DND-41 (cell line): ENCODE results near the gene TMEM89.

Experiments used
- ATAC-seq: fragments of 200-7000 bp; cut with Tn5 transposase; 3 replicates; pipeline ENCODE4 v1.9.1; 2021; ENCODE audit warnings: low read depth; ENCODE audit not compliant: insufficient read depth
- DNase-seq: peaks from one replicate; pipeline ENCODE4 v3.0.0-alpha.2; 2020
- H2AFZ ChIP-seq: 2 replicates; pipeline ENCODE4 v1.6.0; 2012; ENCODE audit warnings: low read depth, low read length
- H3K27ac ChIP-seq: 2 replicates; pipeline ENCODE4 v1.5.1; 2012; ENCODE audit warnings: low read length, inconsistent platforms
- H3K27me3 ChIP-seq: fragments of 200-600 bp; sonication (generic); 2 replicates; pipeline ENCODE4 v1.6.0; 2012; ENCODE audit warnings: low read length, mild to moderate bottlenecking, inconsistent platforms; ENCODE audit not compliant: insufficient read depth, poor library complexity
- H3K36me3 ChIP-seq: 2 replicates; pipeline ENCODE4 v1.5.1; 2012; ENCODE audit warnings: low read length, inconsistent platforms; ENCODE audit not compliant: insufficient read depth
- H3K4me1 ChIP-seq: 2 replicates; pipeline ENCODE4 v1.5.1; 2012; ENCODE audit warnings: mild to moderate bottlenecking, low read length; ENCODE audit not compliant: insufficient read depth
- H3K4me2 ChIP-seq: 2 replicates; pipeline ENCODE4 v1.6.0; 2012; ENCODE audit warnings: mild to moderate bottlenecking, moderate library complexity, low read length, inconsistent platforms; ENCODE audit not compliant: insufficient read depth
- H3K4me3 ChIP-seq, 2 experiments: fragments of 200-600 bp in 1 of 2; shearing (Covaris generic) in 1 of 2; 2 replicates each; pipeline ENCODE4 v1.5.1; 2012 to 2016; ENCODE audit warnings: inconsistent platforms in 2 of 2, low read length in 2 of 2, mild to moderate bottlenecking in 2 of 2, low read depth in 1 of 2, moderate library complexity in 1 of 2
- H3K79me2 ChIP-seq: 2 replicates; pipeline ENCODE4 v1.6.0; 2012; ENCODE audit warnings: low read length, inconsistent platforms; ENCODE audit not compliant: insufficient read depth
- H3K9ac ChIP-seq: 2 replicates; pipeline ENCODE4 v1.6.0; 2012; ENCODE audit warnings: low read depth, mild to moderate bottlenecking, inconsistent platforms, low read length, moderate library complexity
- H3K9me3 ChIP-seq: 2 replicates; pipeline ENCODE4 v1.5.1; 2012; ENCODE audit warnings: low read length, moderate library complexity, mild to moderate bottlenecking, inconsistent platforms; ENCODE audit not compliant: insufficient read depth, severe bottlenecking
- H4K20me1 ChIP-seq: 2 replicates; pipeline ENCODE4 v1.6.0; 2012; ENCODE audit warnings: low read length; ENCODE audit not compliant: insufficient read depth
- CTCF ChIP-seq: IDR thresholded peaks from 2 replicates; pipeline ENCODE4 v1.5.1; 2012; ENCODE audit warnings: borderline replicate concordance, low read length, moderate library complexity, mild to moderate bottlenecking; ENCODE audit not compliant: poor library complexity, severe bottlenecking; ENCODE audit errors: extremely low read depth
- EZH2 ChIP-seq: IDR thresholded peaks from 3 replicates; pipeline ENCODE4 v1.6.1; 2012; ENCODE audit warnings: borderline replicate concordance, low read depth, mild to moderate bottlenecking, moderate library complexity, low read length, inconsistent platforms; ENCODE audit not compliant: severe bottlenecking

TMEM89 gene

GRCh38 chr3:48663489-48664312 lies 42.1 kb upstream of the TMEM89 start:
- DNase-seq (no peak), ATAC-seq (no peak)
- Histone ChIP-seq H3K4me2 (no peak overlapping the region), H2AFZ (no peak overlapping the region), H3K36me3 (peaks cover 5% of the 10 kb centered on the region; the same call in 1 of the 2 replicates), H3K4me1 (no peaks in the 10 kb centered on the region), H3K4me3 (no peak overlapping the region), H3K9ac (no peak overlapping the region), H3K27ac (no peak overlapping the region), H3K27me3 (no peaks in the 10 kb centered on the region), H3K79me2 (no peaks in the 10 kb centered on the region), H4K20me1 (no peaks in the 10 kb centered on the region), H3K9me3 (no peaks in the 10 kb centered on the region)
- TF ChIP-seq EZH2 (no peak), CTCF (no peak)

GRCh38 chr3:48662753-48663488 lies 41.4 kb upstream of the TMEM89 start, which contains the start of gene CELSR3:
Gene CELSR3 (minus strand): TSS chr3:48662886. CDS start chr3:48662634, 252 bp downstream.
- H3K4me1 ChIP-seq = no peaks in the 10 kb centered on the region
- no peak for TF ChIP-seq CTCF
- no peaks in the 10 kb centered on the region for H3K9me3 ChIP-seq
- H2AFZ ChIP-seq = no peak within 1 kb of the TSS
- no peaks in the 10 kb centered on the region for H3K27me3 ChIP-seq
- H4K20me1 ChIP-seq = no peaks in the 10 kb centered on the region
- H3K9ac ChIP-seq = no peak within 1 kb of the TSS
- no peak for ATAC-seq
- no peak for DNase-seq
- H3K27ac ChIP-seq = no peak within 1 kb of the TSS
- no peak within 1 kb of the TSS for H3K4me2 ChIP-seq
- no peaks in the 10 kb centered on the region for H3K79me2 ChIP-seq
- H3K4me3 ChIP-seq = no peak within 1 kb of the TSS
- peaks cover 5% of the 10 kb centered on the region; the same call in 1 of the 2 replicates for H3K36me3 ChIP-seq

DNA sequence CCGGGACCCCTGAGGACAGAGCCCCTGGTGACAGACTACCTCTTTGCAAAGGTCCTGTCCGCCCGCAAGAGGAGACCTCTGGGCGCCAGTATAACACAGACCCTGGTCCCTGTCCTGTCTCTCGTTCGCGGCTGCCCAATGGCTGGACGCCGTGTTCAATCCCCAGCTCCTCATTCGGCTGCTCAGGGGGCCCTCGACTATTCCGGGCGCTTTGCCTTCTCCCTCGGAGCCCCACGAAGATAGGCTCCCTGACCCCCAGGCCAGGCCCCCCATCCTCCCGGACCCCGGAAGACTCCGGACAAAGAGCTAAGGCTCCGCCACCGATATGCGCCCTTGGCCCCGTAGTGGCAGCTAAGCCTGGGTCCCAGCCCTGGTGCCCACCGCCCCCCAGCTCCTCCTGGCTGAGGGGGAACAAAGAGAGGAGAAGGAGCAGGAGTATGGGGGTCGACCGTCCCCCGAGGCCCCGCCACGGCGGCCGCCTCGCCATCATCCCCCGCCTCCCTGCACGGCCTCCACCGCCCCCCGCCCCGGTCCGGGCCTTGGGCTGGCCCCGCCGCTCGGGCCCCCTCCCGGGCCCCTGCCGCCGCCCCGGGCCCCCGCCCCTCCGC lies 40.7 kb upstream of the TMEM89 start:
- H2AFZ ChIP-seq = no peak overlapping the region
- H3K9ac ChIP-seq = no peak overlapping the region
- DNase-seq (no peak), ATAC-seq (no peak)
- no peak overlapping the region for H3K4me3 ChIP-seq
- H3K79me2 ChIP-seq = no peaks in the 10 kb centered on the region
- H3K9me3 ChIP-seq = no peaks in the 10 kb centered on the region
- TF ChIP-seq EZH2 (no peak), CTCF (no peak)
- H3K27ac ChIP-seq = no peak overlapping the region
- H4K20me1 ChIP-seq = no peaks in the 10 kb centered on the region
- peaks cover 5% of the 10 kb centered on the region; the same call in 1 of the 2 replicates for H3K36me3 ChIP-seq
- H3K27me3 ChIP-seq = no peaks in the 10 kb centered on the region
- H3K4me1 ChIP-seq = no peaks in the 10 kb centered on the region
- no peak overlapping the region for H3K4me2 ChIP-seq
